HG02798 (cell line): ENCODE data around the gene SERTAD1.
"Not testable (repeated sequence)": the region's sequence is repeated elsewhere in the genome, so short reads cannot be mapped to it uniquely, and the experiment has no call there.

ENCODE experiments used
- ATAC-seq: cut with Tn5 transposase; IDR thresholded peaks from one replicate; pipeline ENCODE4 v1.9.1; 2021; ENCODE audit warnings: mild to moderate bottlenecking; ENCODE audit not compliant: unreplicated experiment, poor library complexity

The SERTAD1 gene

GRCh38 chr19:40453151-40453735, 27.5 kb upstream of the SERTAD1 start:
- no peak for ATAC-seq

DNA sequence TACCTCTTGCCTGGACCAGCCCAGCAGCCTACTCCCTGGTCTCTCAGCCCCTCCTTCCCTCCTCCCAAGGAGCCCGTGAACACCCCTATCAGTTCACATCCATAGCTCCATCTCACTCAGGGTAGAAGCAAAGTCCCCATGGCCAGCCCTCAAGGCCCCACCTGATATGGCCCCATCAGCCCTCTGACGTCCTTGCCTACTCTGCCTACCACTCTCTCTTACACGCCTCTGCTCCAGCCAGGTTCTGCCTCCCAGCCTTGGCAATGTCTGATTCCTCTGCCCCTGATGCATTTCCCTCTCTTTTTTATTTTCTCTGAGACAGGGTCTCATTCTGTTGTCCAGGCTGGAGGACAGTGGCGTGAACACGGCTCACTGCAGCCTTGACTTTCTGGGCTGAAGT, 26.2 kb upstream of the SERTAD1 start:
- ATAC-seq, result no peak

DNA sequence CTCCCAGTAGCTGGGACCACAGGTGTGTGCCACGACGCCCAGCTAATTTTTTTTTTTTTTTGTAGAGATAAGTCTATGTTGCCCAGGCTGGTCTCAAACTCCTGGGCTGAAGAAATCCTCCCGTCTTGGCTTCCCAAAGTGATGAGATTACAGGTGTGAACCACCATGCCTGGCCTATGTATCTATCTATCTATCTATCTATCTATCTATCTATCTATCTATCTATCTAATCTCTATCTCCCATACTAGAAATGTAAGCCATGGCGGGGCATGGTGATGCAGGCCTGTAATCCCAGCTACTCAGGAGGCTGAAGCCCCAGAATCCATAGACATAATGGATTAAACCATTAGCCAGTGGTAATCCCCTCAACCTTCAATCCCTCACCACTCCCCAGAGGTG, 24.9 kb upstream of the SERTAD1 start:
- ATAC-seq, result no peak

DNA sequence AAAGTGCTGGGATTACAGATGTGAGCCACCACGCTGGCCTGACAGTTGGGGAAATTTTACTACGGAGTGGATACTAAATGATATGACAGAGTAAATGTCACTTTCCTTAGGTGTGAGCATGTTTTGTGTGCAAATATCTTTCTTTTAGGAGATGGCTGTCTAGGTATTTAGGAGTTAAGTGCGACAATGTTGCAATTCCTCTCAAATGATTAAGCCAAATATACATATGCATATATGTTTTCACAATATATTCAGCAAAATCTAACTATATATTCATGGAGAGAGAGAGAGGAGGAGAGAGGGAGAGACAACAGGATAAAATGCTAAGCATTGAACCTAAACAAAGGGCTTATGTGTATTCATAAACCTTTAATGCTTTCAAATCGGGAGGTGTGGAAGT, 23.7 kb upstream of the SERTAD1 start:
- ATAC-seq, result no peak

DNA sequence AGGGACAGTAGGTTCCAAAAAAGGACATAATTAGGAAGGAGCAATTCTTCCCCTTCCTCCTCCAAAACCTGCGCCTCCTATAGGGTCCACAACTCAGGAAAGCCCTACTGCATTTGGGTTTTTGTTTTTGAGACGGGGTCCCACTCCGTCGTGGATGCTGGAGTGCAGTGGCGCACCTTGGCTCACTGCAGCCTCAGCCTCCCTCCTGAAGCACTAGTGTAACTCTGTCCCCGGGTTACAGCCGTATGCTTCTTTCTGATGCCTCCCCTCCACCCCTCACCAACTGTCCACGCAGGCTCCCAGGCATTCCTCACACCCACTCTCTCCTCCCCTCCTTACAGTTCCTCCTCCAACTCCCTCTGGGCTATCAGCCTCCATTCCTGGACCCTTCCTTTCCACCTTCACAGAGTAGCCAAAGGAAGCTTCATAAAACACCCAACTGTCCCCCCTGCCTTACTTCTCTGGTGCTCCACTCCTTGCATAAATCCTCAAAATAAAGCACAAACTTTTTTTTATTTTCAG, 20.5 kb upstream of the SERTAD1 start:
- ATAC-seq, result no peak

DNA sequence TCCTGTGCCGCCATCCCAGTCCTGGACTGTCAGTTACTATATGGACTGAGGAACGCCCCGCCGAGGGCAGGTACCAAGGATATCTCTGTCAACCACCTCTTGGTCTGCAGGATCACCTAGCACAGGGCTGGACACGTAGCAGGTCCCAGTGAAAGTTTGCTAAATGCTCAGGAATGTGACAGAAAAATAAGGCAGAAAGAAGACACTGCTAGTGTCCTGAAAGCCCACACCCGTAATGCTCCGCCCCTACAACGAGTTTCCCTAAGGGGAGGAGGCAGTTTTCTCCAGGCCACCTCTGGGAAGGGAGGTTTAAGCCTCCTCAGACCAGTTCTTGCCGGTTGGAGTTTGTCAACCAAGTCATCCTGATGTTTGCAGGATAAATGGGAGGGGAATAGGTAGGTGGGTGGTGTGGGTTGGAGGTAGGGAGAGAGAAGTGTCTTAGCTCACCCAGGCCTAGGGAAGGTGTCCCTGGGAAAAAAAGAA, 20.0 kb upstream of the SERTAD1 start:
- ATAC-seq, result no peak

GRCh38 chr19:40444825-40445312, 19.1 kb upstream of the SERTAD1 start:
- ATAC-seq, result no peak

DNA sequence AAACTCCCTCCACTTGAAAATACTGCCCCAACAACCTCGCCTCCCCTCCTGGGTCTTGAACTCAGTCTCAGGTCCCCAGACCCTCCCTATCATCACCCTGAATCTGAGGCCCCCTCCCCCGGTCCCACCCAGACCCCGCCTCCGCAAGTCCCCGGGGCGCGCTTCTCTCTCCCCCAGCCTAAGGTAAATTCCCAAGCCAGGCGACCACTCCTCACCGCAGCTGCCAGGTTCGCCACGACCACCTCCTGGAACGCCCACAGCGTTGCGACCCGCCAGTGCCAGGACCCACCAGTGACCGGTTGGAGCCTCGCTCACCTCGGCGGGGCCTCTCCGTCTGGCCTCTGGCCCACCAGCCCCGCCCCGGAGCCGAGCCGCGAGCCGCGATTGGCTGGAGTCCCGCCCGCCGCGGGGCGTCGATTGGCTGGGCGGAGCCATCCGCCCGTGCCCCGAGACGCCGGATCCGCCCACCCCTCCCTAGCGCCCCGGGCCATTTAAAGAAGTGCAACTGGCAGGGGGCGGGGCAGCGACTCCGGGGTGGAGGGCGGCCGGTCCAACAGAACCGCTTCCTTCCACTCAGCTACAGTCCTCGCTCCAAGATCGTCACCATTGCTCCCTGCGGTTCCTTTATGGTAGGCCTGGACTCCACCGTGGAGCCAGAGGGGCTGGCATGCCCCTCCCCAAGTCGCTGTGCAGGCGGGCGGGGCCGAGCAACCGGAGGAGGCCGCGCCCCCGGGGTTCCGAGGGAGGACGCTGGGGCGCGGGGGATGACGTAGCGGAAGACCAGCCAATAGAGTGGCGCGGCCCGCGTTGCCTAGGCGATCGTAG, 18.4 kb upstream of the SERTAD1 start, which contains the start of gene SERTAD3:
SERTAD3 (minus strand) TSS at position 336 of the 825 bp plus-strand sequence. CDS start 2,255 bp downstream, outside the sequence.
- ATAC-seq, result peak; percentile 72

GRCh38 chr19:40443131-40443999, 17.6 kb upstream of the SERTAD1 start:
- peak; percentile 80 for ATAC-seq

DNA sequence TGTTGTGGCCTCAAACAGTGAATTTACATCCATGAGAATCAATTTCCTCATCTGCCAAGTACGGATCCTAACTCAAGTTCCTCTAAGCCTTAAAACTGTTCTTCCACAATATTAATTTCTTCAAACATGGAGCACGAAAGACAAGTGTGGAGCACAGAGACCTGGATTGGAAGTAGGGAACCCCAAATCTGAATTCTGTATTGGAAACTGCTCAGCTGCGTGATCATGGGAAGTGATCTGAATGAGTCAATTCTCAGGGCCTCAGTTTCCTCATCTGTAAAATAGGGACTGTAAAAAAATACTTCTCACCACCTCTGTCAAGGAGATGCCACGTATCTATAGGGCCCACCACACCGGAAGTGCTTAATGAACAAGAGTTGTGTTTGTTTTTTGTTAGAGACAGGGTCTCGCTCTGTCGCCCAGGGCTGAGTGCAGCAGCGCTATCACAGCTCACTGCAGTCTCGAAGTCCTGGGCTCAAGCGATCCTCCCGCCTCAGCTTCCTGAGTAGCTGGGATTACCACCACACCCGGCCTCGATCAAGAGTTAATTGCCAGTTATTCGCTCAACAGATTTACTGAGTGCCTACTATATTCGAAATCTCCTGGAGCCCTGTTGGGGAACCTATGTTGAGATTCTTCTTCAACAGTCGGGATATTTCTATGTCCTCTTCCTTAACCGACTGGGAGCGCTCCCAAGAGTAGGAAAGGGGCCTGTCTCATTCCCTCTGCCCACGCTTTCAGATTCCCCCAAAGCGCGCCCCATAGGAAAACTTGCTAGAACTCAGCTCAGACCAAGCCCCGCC, 16.7 kb upstream of the SERTAD1 start:
- no peak for ATAC-seq

GRCh38 chr19:40441719-40442253, 16.0 kb upstream of the SERTAD1 start:
- no peak for ATAC-seq

- ATAC-seq, result no peak
Observed at GRCh38 chr19:40438284-40438683, 12.5 kb upstream of the SERTAD1 start.

GRCh38 chr19:40433391-40434216, 7.8 kb upstream of the SERTAD1 start:
- ATAC-seq, result peak; percentile 71

GRCh38 chr19:40432760-40433159, 7.0 kb upstream of the SERTAD1 start:
- not testable (repeated sequence) for ATAC-seq

DNA sequence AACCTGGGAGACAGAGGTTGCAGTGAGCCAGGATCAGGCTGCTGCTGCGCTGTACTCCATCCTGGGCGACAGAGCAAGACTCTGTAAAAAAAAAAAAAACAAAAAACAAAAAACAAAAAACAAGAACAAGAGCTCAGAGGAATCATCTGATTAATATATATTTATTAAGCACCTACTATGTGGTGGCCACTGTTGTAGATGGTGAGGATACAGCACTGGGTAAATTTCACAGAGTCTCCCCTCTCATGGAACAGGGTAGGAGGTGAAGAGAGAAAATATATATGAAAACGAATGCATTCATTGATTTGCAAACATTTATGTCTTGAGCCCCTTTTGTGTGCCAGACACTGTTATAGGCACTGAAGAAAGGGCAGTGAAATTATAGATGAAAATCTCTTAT, 5.9 kb upstream of the SERTAD1 start:
- no peak for ATAC-seq

DNA sequence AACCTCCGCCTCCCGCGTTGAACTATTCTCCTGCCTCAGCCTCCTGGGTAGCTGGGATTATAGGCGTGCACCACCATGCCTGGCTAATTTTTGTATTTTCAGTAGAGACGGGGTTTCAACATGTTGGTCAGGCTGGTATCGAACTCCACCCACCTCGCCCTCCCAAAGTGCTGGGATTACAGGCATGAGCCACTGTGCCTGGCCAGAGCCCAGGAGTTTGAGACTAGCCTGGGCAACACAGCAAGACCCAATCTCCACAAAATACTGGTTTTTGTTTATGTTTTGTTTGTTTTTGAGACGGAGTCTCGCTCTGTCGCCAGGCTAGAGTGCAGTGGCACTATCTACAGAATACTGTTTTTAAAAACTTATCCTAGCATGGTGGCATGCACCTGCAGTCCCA, 4.5 kb upstream of the SERTAD1 start:
- not testable (repeated sequence) for ATAC-seq

GRCh38 chr19:40428197-40428596, 2.4 kb upstream of the SERTAD1 start:
- ATAC-seq, result not testable (repeated sequence)
